Neural progenitor cell (in vitro differentiated cells): ENCODE data around the gene VEGFA. TPM values are rescaled to one million over a fixed set of nuclear protein-coding genes. Genes with fewer than 3 reads are reported as not detected.

Experiments
- DNase-seq: peaks from one replicate; pipeline ENCODE4 v3.0.0-alpha.2; 2016; ENCODE audit warnings: low spot score
- H2AFZ ChIP-seq: fragments of 200-600 bp; sonication (generic); replicated peaks from 2 replicates; pipeline ENCODE4 v1.6.1; 2016; ENCODE audit warnings: antibody characterized with exemption
- H3F3A ChIP-seq: fragments of 200-600 bp; sonication (generic); 2 replicates; pipeline ENCODE4 v1.6.1; 2016; ENCODE audit warnings: antibody characterized with exemption, low read depth
- H3K27ac ChIP-seq: fragments of 200-600 bp; sonication (generic); 2 replicates; pipeline ENCODE4 v1.5.1; 2016; ENCODE audit warnings: mild to moderate bottlenecking
- H3K27me3 ChIP-seq: fragments of 200-600 bp; sonication (generic); 2 replicates; pipeline ENCODE4 v1.6.1; 2016; ENCODE audit warnings: mild to moderate bottlenecking, moderate library complexity
- H3K36me3 ChIP-seq: fragments of 200-600 bp; sonication (generic); 2 replicates; pipeline ENCODE4 v1.5.1; 2016
- H3K4me1 ChIP-seq: fragments of 200-600 bp; sonication (generic); 2 replicates; pipeline ENCODE4 v1.6.1; 2016; ENCODE audit warnings: mixed run types
- H3K4me2 ChIP-seq: fragments of 200-600 bp; sonication (generic); 2 replicates; pipeline ENCODE4 v1.6.1; 2016
- H3K4me3 ChIP-seq: fragments of 200-600 bp; sonication (generic); 2 replicates; pipeline ENCODE4 v1.5.1; 2016
- H3K79me2 ChIP-seq: fragments of 200-600 bp; sonication (generic); 2 replicates; pipeline ENCODE4 v1.6.1; 2016; ENCODE audit warnings: low read depth
- H3K9ac ChIP-seq: fragments of 200-600 bp; sonication (generic); 2 replicates; pipeline ENCODE4 v1.6.1; 2016
- H3K9me3 ChIP-seq: fragments of 200-600 bp; sonication (generic); 2 replicates; pipeline ENCODE4 v1.5.1; 2016; ENCODE audit warnings: low read depth
- H4K20me1 ChIP-seq: fragments of 200-600 bp; sonication (generic); 2 replicates; pipeline ENCODE4 v1.6.1; 2016; ENCODE audit warnings: low read depth
- H3K27ac Mint-ChIP-seq: 3 replicates; pipeline ENCODE4 v1.8.0; 2021; ENCODE audit warnings: mixed read lengths
- H3K27me3 Mint-ChIP-seq: 2 replicates; pipeline ENCODE4 v1.8.0; 2022; ENCODE audit warnings: low read depth, mild to moderate bottlenecking, inconsistent platforms, moderate library complexity, mixed read lengths; ENCODE audit not compliant: insufficient read depth
- H3K36me3 Mint-ChIP-seq: 3 replicates; pipeline ENCODE4 v1.8.0; 2021; ENCODE audit warnings: mixed read lengths
- H3K4me1 Mint-ChIP-seq: 3 replicates; pipeline ENCODE4 v1.8.0; 2021; ENCODE audit warnings: mixed read lengths
- H3K4me3 Mint-ChIP-seq: 3 replicates; pipeline ENCODE4 v1.8.0; 2021; ENCODE audit warnings: mild to moderate bottlenecking, moderate library complexity, mixed read lengths
- H3K9me3 Mint-ChIP-seq: 3 replicates; pipeline ENCODE4 v1.8.0; 2020; ENCODE audit warnings: mixed read lengths
- CTCF ChIP-seq: fragments of 200-600 bp; sonication (generic); IDR thresholded peaks from 2 replicates; pipeline ENCODE4 v1.5.1; 2017; ENCODE audit warnings: antibody characterized with exemption, mild to moderate bottlenecking
- EZH2 ChIP-seq: fragments of 200-600 bp; sonication (generic); IDR thresholded peaks from 2 replicates; pipeline ENCODE4 v1.6.1; 2017; ENCODE audit warnings: antibody characterized with exemption, mild to moderate bottlenecking, moderate library complexity
- EZH2phosphoT487 ChIP-seq: fragments of 200-600 bp; sonication (generic); IDR thresholded peaks from 2 replicates; pipeline ENCODE4 v1.6.1; 2017; ENCODE audit warnings: antibody characterized with exemption
- total RNA-seq: library from RNA; depleted of rRNA; stranded (reverse); fragments of >200 nt; gene quantifications from 2 replicates; pipeline ENCODE4 v1.2.3, GENCODE V29; 2015; ENCODE audit warnings: low replicate concordance

Gene VEGFA
- total RNA-seq, 1 donor from 2014 or later = 49.6 TPM

GRCh38 chr6:43828711-43829110 lies 58.7 kb downstream of the VEGFA start:
- H3K27me3 Mint-ChIP-seq = peaks cover 15% of the 10 kb centered on the region
- no peaks in the 10 kb centered on the region for H3K36me3 Mint-ChIP-seq
- no peaks in the 10 kb centered on the region for H3K27me3 ChIP-seq
- H2AFZ ChIP-seq = peak overlapping the region; percentile 6
- H3K9ac ChIP-seq = no peak overlapping the region
- H3K4me2 ChIP-seq = no peak overlapping the region
- H4K20me1 ChIP-seq = no peaks in the 10 kb centered on the region
- H3K27ac ChIP-seq = no peak overlapping the region
- peaks cover 28% of the 10 kb centered on the region for H3K4me1 ChIP-seq
- no peaks in the 10 kb centered on the region for H3K79me2 ChIP-seq
- H3K36me3 ChIP-seq = no peaks in the 10 kb centered on the region
- H3K9me3 ChIP-seq = no peaks in the 10 kb centered on the region
- H3K27ac Mint-ChIP-seq = no peak overlapping the region
- no peaks in the 10 kb centered on the region for H3K9me3 Mint-ChIP-seq
- DNase-seq = peak; percentile 66
- H3K4me1 Mint-ChIP-seq = peaks cover 9% of the 10 kb centered on the region
- H3K4me3 Mint-ChIP-seq = no peak overlapping the region
- no peak for TF ChIP-seq EZH2
- TF ChIP-seq CTCF = no peak
- no peak for TF ChIP-seq EZH2phosphoT487
- no peak overlapping the region for H3K4me3 ChIP-seq
- no peaks in the 10 kb centered on the region for H3F3A ChIP-seq

- H3K4me1 ChIP-seq = peaks cover 33% of the 10 kb centered on the region
- no peak overlapping the region for H3K4me2 ChIP-seq
- no peak for TF ChIP-seq EZH2
- TF ChIP-seq EZH2phosphoT487 = no peak
- TF ChIP-seq CTCF = no peak
- H3K27me3 Mint-ChIP-seq = peaks cover 12% of the 10 kb centered on the region
- H3F3A ChIP-seq = peaks cover 4% of the 10 kb centered on the region
- no peak overlapping the region for H3K4me3 ChIP-seq
- H3K36me3 Mint-ChIP-seq = no peaks in the 10 kb centered on the region
- no peak for DNase-seq
- H3K9ac ChIP-seq = no peak overlapping the region
- no peaks in the 10 kb centered on the region for H4K20me1 ChIP-seq
- no peaks in the 10 kb centered on the region for H3K27me3 ChIP-seq
- no peaks in the 10 kb centered on the region for H3K9me3 Mint-ChIP-seq
- no peak overlapping the region for H3K27ac ChIP-seq
- H2AFZ ChIP-seq = no peak overlapping the region
- no peaks in the 10 kb centered on the region for H3K79me2 ChIP-seq
- H3K36me3 ChIP-seq = no peaks in the 10 kb centered on the region
- H3K4me1 Mint-ChIP-seq = peaks cover 16% of the 10 kb centered on the region
- no peak overlapping the region for H3K27ac Mint-ChIP-seq
- no peak overlapping the region for H3K4me3 Mint-ChIP-seq
- no peaks in the 10 kb centered on the region for H3K9me3 ChIP-seq
These were observed 59.5 kb downstream of the VEGFA start for GRCh38 chr6:43829470-43829869.

DNA sequence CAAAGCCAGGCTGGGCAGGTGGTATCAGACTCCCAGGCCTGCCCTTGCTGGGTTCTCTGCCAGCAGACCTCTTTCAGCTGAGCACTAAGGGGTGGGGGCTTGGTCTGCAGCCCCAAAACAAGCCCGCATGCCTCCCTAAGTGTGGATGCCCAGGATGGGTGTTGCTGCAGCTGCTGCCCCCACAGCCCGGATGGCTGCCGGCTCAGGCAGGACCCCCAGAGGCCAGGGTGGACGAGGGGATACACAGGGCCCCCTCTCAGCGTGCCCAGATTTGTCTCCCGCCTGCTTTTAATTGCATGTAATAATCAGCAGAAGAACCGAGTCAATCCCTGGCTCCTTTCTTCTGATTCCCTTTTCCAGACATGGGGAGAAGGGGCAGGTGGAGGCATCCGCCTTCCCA lies 60.8 kb downstream of the VEGFA start:
- TF ChIP-seq EZH2phosphoT487 (no peak), CTCF (no peak), EZH2 (no peak)
- Histone ChIP-seq H3K4me1 (peaks cover 42% of the 10 kb centered on the region), H3K4me2 (no peak overlapping the region), H3K27ac (no peak overlapping the region), H3F3A (peaks cover 16% of the 10 kb centered on the region), H2AFZ (no peak overlapping the region), H3K27me3 (no peaks in the 10 kb centered on the region), H3K9me3 (no peaks in the 10 kb centered on the region), H4K20me1 (no peaks in the 10 kb centered on the region), H3K79me2 (no peaks in the 10 kb centered on the region), H3K36me3 (no peaks in the 10 kb centered on the region), H3K4me3 (no peak overlapping the region), H3K9ac (no peak overlapping the region)
- Mint-ChIP-seq H3K36me3 (no peaks in the 10 kb centered on the region), H3K27ac (no peak overlapping the region), H3K9me3 (no peaks in the 10 kb centered on the region), H3K27me3 (peaks cover 12% of the 10 kb centered on the region), H3K4me3 (no peak overlapping the region), H3K4me1 (peaks cover 29% of the 10 kb centered on the region)
- no peak for DNase-seq
